Astrocyte of the spinal cord (primary cell): Measurements from ENCODE around the gene DMKN.

Source experiments
- DNase-seq: peaks from one replicate; pipeline ENCODE4 v3.0.0; 2011; ENCODE audit warnings: low read depth, low spot score
- H3K4me3 ChIP-seq: 2 replicates; pipeline ENCODE4 v1.5.1; 2011; ENCODE audit warnings: low read depth, mild to moderate bottlenecking, low read length, moderate library complexity
- CTCF ChIP-seq: IDR thresholded peaks from 2 replicates; pipeline ENCODE4 v1.5.1; 2012; ENCODE audit warnings: low read depth, mild to moderate bottlenecking, low read length, inconsistent platforms
- in situ Hi-C: cut with HindIII; loops from 2 replicates; pipeline ENCODE4 v1.10.0; 2017; ENCODE audit warnings: low sequenced_read_pairs

DMKN gene

DNA sequence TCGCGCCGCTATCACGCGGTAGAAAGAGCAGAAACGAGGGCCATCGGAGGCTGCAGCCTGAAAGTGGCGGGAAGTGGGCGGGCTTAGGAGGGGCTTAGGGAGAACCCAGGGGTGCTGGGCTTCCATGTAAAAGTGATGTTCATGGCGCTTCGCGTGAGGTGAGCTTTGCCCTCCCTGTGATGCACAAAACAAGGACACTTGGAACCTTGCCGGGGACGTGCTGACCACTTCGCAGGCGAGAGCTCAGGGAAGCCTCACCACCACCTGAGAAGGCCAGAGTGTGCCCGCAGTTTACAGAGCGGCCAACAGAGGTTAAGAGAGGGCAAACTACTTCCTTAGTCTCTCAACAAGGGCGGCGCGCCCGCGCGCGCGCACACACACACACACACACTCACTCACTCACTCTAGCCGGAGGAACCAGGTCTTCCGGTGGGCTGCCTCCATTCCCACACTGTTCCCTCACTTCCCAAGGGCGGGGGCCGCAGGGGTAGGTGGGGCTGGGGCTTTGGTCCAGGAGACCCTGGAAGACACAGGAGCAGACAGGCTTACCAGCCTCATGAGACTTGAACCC lies 20.5 kb upstream of the DMKN start:
- no peak for TF ChIP-seq CTCF
- in situ Hi-C loops, result no loop called here
- no peak for DNase-seq
- no peak overlapping the region for H3K4me3 ChIP-seq

DNA sequence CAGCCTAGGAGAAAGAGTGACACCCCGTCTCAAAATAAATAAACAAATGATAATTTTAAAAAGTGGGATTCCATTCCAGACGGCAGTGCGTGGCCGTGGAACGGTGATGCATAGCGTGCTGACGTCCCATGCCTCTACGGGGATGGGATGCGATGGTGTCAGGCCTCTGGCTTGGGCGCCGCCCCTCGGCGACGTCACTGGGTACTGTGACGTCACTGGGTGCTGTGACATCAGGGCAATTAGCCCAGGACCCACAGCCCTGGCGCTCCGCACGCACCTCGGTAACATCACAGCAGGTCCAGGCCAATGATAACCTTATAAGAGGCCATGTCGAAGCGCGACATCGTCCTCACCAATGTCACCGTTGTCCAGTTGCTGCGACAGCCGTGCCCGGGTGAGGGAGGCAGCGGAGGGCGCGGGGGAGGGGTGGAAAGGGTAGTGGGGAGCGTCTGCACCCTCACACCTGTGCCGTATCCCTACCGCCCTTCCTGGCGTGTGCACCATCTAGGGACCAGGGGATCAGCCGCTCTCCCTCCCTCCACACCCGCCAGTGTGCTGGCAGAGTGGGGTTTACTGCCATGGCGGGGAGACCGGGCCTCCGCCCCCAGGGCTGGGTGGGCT lies 19.9 kb upstream of the DMKN start, which contains the start of gene GAPDHS:
TSS of gene GAPDHS (plus strand) at position 256 of the 621 bp plus-strand sequence. CDS start at position 328, 72 bp downstream.
- DNase-seq, result no peak
- no peak for TF ChIP-seq CTCF
- in situ Hi-C loops, result no loop called here
- no peak within 1 kb of the TSS for H3K4me3 ChIP-seq

DNA sequence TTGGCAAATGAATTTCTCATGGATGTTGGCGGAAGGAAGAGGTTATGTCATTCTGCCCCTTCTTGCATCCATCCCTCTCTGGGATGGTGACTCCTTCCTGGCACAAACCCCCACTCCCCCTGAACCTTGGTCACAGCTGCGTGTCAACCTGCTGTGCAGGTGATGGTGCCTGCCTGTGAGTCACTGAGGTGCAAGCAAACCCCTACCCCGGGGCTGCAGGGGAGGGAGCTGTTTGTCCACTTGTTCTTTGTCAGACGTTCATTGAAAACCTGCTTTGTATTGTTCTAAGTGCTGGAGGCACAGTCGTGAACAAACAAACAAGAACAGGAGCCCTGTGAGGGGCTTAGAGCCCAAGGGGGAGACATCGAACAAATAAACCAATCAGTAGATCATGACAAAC lies 17.8 kb upstream of the DMKN start:
- DNase-seq, result no peak
- no peak for TF ChIP-seq CTCF
- in situ Hi-C loops, result no loop called here

DNA sequence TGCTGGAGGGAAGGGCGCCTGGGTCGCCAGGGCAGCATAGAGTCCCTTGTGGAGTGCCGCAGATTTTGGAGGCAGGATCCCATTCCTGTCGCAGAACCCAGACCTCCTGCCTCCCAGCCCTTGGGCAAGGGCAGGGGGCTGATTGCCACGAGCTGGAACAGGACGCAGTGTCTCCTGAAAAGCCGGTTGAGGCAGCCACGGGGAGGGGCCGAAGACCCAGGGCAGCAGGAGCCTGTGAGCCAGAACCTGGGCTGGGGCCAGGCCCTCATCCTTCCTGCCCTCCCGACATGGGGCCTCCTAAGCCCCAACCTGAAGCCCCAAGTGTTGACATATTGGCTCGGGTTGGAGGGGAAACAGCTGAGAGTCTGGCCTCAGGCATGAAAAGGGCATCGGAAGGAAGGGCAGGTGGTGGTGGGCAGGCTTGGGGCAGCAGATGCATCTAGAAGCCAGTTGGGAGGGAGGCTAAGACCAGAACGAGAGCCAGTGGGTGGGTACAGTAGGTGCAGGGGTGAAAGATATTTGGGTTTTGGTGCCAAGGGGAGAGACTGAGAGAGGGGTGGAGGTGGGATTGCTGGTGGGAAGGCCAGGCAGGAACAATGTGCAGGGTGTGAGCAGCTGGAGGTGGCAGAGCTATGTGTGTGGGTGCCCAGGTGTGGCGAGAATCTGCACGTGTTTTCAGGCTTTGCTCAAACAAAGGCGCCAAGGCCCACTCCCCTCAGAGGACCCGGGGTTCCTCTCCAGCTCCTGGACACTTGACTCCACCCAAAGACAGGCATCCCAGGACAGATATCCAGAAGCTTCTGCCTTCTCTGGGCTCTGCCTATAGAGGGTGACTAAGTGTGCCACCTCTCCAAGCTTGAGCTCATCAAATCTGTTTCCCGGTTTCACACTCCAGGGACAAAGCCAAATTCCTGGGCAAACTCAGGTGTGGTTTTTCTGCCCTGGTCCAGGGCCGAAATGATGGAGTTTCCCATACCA lies 16.1 kb upstream of the DMKN start:
- TF ChIP-seq CTCF, result no peak

More for the DNA sequence above, 17.8 kb upstream of the DMKN start:
- no peak overlapping the region for H3K4me3 ChIP-seq

GRCh38 chr19:35528218-35529038 lies 15.0 kb upstream of the DMKN start, which contains the start of gene SBSN:
Gene SBSN (minus strand): TSS chr19:35528311. CDS start chr19:35528281, 30 bp downstream.
- H3K4me3 ChIP-seq, result no peak within 1 kb of the TSS
- DNase-seq, result no peak
- TF ChIP-seq CTCF, result no peak
- in situ Hi-C loops, result no loop called here

More for the DNA sequence above, 16.1 kb upstream of the DMKN start:
- DNase-seq, result no peak
- in situ Hi-C loops, result no loop called here
- H3K4me3 ChIP-seq, result no peak overlapping the region

- no peak for TF ChIP-seq CTCF
- in situ Hi-C loops, result no loop called here
- H3K4me3 ChIP-seq, result no peak overlapping the region
- DNase-seq, result no peak
These were observed 12.4 kb upstream of the DMKN start for GRCh38 chr19:35525873-35526272.
